Muscle of arm (tissue), 12 donors: Measurements from ENCODE around the gene FUOM. TPM values are rescaled to one million over a fixed set of nuclear protein-coding genes. Genes with fewer than 3 reads are reported as not detected.
"Not testable (repeated sequence)": the region's sequence is repeated elsewhere in the genome, so short reads cannot be mapped to it uniquely, and the experiment has no call there.

Experiments
- DNase-seq: peaks from one replicate; pipeline ENCODE4 v3.0.0-alpha.2; 2013
- polyA plus RNA-seq, 12 donors: library from polyadenylated mRNA; unstranded; fragments of 120-200 nt; gene quantifications; one replicate each; pipeline ENCODE4 v1.2.1, GENCODE V29; 2013; ENCODE audit not compliant: insufficient read length in 12 of 12

FUOM gene
- polyA plus RNA-seq, 12 donors: 3.7 to 7.6 (median 4.7) TPM; not detected in 2

DNA sequence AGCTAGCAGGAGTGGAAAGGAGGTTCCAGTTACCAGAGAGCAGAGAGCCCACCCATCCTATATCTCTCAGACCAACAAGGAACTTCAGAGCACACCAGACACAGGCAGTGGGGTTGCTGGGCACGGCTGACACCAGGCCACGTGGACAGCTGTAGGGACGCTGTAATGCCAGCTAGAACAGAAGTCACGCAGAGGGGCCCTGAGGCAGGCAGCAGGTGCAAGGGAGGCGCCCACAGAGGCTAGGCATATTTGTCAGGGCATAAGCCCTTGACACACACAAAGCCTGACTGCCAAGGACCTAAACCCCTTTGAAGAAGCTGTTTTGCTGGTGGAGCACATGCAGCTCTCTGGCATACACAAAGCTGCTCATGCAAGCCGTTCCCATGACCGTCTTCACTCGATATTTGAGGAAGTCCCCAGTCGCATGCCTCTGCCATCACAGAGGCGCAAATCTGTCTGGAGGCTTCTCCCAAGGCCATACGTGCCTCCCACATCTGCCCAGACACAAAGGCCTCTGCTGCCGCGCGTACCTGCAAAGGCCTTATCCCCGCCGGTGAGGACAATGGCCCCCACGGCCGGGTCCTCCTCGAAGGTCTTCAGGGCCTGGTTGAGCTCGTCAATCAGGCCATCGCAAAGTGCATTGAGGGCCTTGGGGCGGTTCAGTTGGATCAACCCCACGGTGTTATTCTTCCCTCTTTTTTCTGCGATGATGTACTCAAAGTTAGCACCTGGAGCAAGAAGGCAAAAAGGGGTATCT, 12.4 kb upstream of the FUOM start:
- DNase-seq: no peak

GRCh38 chr10:133368153-133368552, 10.3 kb upstream of the FUOM start:
- no peak for DNase-seq

- not testable (repeated sequence) for DNase-seq
Measured at GRCh38 chr10:133367461-133367860, 9.6 kb upstream of the FUOM start.

GRCh38 chr10:133366751-133367150, 8.9 kb upstream of the FUOM start:
- no peak for DNase-seq

- no peak for DNase-seq
Measured at GRCh38 chr10:133366130-133366478, 8.3 kb upstream of the FUOM start.

DNA sequence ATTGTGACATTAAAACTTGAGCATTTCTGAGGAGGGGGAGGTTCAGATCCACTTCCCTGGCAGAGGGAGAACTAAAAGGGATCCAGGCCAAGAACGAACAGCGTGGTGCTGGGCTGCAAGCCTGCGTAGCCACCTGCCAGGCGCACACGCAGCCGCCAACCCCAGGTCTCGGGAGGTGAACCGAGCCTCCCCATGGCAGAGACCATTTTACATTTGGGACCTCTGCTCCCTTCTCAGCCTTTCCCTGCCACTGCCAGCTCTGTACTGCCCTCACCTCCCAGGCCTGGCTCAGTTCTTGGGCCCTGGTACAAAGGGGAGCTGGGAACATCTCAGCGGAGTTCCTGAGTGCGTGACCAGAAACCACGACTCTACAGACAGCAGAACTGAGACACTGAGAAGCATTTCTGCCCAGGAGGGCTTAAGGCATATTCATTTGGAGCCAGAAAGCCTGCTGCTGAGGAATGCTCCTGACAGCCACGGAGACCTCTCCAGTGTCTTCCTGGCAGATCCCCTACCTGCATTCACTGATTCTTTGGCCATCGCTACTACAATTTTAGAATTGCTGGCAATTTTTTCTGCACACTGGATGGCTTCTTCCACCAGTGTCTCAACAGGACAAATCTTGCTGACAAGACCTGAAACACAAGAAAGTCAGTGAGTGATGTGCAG, 7.8 kb upstream of the FUOM start:
- DNase-seq: no peak

- no peak for DNase-seq
Measured at GRCh38 chr10:133364645-133365431, 7.0 kb upstream of the FUOM start.

- no peak for DNase-seq
Measured at GRCh38 chr10:133362846-133363245, 5.0 kb upstream of the FUOM start.

DNA sequence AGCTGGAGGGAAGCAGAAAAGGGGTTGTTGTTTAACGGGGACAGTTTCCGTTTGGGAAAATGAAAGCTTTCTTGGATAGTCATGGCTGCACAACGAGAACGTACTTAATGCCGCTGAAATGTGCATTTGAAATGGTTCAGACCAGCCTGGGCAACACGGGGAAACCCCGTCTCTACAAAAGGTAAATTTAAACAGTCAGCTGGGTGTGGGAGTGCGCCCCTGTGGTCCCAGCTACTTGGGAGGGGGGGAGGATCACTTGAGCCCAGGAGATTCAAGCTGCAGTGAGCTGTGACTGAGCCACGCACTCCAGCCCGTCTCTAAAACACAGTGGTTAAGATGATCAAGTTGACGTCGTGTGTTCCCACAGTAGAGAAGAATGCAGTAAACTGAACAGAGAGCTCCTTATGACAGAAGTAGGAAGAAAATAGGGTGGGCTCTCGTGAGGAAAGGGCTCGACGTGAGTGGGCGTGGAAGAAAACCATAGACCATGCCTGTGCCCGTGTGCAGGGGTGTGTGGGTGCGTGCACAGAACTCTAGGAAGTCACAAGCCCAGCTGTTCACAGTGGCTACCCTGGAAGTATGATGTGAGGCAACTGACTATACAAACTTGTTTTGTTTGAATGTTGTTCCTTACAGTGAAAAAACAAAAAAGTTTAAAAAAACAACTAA, 4.1 kb upstream of the FUOM start:
- DNase-seq: no peak

GRCh38 chr10:133361227-133361626, 3.4 kb upstream of the FUOM start:
- no peak for DNase-seq

DNA sequence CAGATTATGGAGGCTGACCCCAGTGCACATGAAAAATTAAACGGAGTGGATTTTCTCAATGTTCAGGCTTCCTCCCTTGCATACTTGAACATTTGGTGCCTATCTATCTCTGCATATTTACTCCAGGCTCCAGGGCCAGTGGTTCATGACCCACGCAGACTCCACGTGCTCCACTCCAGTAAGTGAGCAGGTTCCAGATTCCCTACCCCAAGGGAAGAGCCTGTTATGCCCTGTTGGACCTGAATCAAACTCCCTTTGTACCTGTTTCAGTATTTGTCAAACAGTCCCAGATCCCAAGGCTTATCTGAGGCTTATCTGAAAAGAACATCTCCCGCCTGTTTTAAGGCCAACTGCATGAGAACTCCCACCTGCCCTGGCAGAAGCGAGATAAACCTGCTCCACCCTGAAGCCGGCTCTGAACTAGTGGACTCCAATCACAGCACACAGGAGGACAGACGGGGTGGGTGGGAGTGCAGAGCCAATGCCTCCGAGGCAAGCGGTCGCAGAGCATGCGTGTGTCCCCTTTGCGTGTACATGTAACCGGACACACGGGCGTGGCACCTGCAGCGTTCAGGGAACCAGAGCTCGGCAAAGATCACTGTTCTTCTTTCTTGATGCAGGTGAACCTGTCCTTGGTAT, 2.3 kb upstream of the FUOM start:
- no peak for DNase-seq

- no peak for DNase-seq
Measured at GRCh38 chr10:133359554-133359971, 1.7 kb upstream of the FUOM start.

- no peak for DNase-seq
Measured at GRCh38 chr10:133358925-133359310, 1.1 kb upstream of the FUOM start.

- no peak for DNase-seq
Measured at GRCh38 chr10:133358162-133358924, 524 bp upstream of the FUOM start.

DNA sequence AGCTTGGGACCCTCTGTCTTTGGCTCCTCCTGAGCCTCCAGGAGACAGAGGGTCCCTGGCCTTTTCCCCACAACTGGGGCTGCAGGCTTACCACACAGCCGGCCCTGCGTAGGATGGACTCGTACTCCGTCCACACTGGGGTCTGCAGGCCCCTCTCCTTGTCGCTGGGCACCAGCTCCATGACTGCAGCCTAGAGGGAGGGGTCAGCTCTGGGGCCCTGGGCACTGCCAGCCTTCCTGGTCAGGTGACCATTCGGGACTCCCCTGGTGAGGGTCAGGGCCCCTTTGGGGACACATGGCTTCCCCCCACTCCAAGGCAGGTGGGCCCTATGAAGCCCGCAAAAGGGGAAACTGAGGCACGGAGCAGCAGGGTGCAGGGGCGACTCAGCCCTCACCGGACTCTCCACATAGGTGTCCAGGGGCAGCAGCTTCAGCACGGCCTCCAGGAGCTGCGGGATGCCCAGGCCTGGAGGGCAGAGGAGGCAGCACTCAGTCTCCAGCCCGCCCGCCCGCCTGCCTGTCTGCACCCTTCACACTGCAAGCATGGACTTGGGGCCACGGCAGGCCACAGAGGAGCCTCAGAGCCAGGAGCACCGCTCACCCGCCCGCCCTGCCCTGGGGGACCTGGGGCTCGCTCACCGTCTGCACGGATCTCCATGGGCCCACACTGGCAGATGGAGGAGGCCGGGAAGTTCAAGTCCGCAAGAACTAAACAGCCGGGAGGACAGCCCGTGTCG, 1.1 kb downstream of the FUOM start:
- no peak for DNase-seq

DNA sequence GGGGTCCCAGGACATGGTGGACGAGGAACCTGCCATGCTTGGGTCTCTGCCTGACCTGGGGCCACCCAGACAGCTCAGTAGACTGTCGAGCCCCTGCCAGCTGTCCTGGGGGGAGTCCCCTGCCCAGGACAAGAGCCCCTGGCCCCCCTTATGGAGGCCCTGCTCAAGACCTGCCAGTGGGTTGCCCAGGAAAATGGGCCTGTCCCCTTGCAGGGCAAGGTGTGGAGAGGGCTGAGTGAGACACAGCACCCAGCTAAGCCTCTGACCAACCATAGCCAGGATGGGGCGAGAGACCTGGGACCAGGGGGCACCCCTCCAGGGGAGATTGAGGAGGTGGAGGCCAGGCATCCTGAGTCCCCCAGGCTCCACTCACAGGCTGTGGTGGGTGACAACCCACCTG, 1.8 kb downstream of the FUOM start:
- no peak for DNase-seq

- DNase-seq: no peak
Measured at GRCh38 chr10:133355266-133355665, 2.6 kb downstream of the FUOM start.

GRCh38 chr10:133354672-133355240, 3.1 kb downstream of the FUOM start:
- no peak for DNase-seq

GRCh38 chr10:133353988-133354605, 3.7 kb downstream of the FUOM start:
- DNase-seq: no peak
